Stromal cell of bone marrow (primary cell): ENCODE results near the gene PIMREG.
"Not testable (repeated sequence)": the region's sequence is repeated elsewhere in the genome, so short reads cannot be mapped to it uniquely, and the experiment has no call there.

ENCODE experiments used
- DNase-seq: peaks from one replicate; pipeline ENCODE4 v3.0.0-alpha.2; 2012; ENCODE audit warnings: low read depth

The PIMREG gene

DNA sequence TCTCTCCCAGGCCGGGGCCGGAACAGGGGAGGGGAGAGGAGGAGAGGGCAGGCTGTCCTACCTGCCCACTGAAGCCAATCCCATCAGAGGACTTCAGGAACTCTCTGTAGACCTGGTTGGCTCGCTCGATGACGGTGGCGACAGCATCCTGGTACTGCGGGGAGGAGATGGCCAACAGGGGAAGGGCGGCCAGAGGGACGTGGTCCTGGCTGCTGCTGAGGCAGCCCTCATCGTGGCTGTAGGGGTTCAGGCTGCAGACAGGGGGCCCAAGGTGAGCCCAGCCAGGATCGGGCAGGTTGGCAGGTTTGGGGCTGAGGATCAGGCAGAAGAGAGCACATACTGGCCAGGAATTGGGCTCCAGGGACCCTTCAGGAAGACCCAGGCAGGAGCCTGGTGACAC, 34.2 kb downstream of the PIMREG start:
- DNase-seq = no peak

DNA sequence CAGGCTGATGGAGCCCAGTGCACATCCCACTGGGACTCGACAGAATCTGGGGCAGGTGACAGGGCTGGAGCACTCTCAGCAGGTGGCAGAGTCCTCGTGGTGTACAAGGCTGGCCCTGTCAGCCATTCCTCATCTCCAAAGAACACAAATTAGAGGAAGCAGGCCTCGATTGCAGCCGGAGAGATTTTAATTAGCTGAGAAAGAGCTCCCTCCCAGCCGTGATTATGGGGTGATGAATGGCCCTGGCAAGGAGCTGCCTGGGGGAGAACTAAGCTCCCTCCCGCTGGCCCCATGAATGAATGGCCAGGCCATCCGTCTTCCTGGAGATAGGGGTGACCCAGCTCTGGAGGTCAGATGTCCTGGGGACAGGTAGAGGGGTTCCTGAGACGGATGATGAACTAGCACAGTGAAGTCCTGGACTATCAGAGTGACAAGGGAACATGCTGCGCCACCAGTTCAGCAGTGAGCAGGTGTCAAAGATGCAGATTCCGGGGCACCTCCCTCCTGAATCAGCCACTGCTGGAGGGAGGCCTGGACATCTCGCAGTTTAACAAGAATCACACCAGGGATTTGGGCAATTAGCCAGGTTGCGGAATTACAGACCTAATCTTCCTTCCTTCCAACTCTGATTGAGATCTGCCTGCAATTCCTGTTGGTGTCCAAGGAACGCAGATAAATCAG, 35.5 kb downstream of the PIMREG start:
- no peak for DNase-seq

DNA sequence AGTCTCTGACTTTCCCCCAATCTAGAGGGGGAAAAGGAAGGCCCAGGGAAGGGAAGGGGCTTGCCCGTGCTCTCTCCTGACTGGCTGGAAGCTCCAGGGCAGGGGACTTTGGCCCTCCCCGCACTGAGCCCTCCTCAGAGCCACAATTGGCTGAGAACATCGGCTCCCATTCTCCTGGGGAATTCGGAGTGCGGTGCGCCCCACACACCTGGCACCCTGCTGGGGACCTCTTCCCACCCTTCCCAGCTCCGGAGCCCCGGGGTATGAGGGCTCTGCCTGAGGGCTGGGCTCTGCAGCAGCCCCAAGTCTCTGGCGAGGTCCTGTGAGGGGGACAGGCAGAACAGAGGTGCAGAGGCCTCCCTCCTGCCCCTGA, 36.0 kb downstream of the PIMREG start:
- DNase-seq = no peak

DNA sequence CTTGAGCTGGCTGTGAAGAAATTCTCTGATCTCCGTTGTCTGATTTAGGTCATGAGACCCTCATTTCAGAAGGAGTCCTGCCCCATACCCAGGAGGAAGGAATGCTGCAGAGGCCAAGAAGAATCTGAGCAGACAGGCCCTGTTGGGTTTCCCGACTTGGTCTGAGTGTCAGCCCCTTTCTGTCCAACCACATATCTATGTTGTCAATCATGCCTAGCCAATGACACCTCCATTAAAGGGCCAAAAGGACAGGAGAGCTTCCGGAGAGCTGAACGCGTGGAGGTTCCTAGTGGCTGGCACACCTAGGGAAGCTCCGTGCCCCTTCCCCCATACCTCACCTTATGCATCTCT, 37.8 kb downstream of the PIMREG start:
- DNase-seq = no peak

- not testable (repeated sequence) for DNase-seq
Measured at GRCh38 chr17:6482796-6483195, 38.5 kb downstream of the PIMREG start.

DNA sequence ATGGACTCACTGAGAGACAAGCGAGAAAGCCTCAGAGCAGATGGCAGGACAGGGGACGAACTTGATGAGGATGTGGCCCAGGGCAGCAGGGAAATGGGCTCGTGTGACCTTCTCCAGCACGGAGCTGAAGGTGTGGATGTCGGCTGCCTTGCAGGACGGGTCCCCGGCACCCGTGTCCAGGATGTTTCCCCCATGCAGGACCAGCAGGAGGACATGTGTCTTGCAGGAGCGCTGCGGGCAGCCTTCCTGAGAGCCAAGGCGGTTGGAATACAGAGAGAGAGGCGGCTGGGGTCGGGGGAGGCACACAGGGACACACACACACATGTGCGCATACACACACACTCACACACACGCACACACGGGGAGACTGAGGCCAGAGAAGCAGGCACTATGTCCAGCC, 39.3 kb downstream of the PIMREG start:
- DNase-seq = no peak

DNA sequence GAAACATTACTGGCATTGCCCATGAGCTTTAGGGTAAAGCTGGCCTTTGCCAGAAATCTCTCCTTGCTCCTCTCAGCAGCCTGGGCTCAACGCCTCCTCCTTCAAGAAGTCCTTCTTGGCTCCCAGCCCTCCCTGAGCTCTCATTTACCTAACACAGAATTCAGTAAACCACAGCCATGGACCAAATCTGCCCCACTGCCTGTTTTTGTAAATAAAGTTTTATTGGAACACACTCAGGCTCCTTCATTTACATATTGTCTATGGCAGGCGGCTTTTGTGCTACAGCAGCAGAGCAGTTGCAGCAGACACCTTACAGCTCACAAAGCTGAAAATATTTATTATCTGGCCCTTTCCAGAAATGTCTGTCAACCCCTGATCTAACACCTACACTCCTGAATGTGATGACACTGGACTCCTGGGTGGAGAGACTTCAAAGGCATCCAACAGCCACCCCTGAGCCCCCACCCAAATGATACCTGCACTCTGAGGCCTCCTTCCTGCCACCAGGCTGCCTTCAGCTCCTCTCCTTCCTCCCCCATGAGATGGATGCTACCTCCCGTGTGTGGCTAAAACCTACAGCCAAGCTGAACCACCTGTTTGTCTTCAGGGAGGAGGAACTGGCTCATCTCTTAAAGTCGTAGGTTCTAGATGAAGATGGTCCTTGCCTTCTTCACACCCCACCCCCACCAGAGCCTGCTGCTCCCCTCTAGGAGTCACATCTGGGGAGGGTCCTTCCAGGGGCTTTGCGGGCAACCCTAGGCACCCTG, 41.6 kb downstream of the PIMREG start:
- no peak for DNase-seq

GRCh38 chr17:6487251-6488007, 43.2 kb downstream of the PIMREG start:
- no peak for DNase-seq

GRCh38 chr17:6488008-6488539, 43.8 kb downstream of the PIMREG start:
- DNase-seq = no peak

- DNase-seq = no peak
Measured at GRCh38 chr17:6489016-6489550, 44.8 kb downstream of the PIMREG start.

GRCh38 chr17:6491071-6491700, 46.9 kb downstream of the PIMREG start:
- DNase-seq = no peak

- DNase-seq = no peak
Measured at GRCh38 chr17:6492892-6493674, 48.8 kb downstream of the PIMREG start.

- DNase-seq = no peak
Measured at GRCh38 chr17:6494239-6494941, 50.1 kb downstream of the PIMREG start.

DNA sequence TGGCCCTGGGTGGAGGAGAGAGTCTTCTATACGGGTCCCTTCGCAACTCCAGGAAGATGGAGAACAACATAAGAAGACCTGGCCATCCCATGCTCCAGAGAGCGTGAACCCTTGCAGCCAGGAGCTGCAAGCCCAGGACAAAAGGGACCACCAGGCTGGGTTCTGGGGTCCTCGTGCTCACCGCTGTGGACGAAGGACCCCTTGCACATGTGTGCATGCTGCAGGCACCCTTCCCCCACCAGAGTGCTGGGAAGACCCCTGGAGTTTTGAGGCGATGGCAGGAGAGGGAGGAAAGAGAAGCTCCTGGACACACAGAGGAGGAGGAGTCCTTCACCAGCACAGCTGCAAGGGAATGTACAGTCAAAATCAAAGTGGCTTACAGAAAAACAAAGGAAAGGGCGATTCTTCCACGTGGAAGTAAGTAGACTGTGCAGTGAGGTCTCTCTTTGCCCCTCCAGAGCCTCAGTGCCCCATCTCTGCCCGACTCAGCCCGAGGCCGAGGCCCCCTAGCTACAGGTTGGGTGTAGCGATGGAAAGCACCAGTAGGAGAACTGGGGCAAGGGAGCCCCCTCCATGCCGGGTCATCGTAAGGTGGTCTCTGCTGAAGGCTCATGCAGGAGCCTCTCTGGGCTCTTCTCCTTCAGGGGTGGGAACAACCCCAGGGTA, 51.3 kb downstream of the PIMREG start:
- DNase-seq = no peak

DNA sequence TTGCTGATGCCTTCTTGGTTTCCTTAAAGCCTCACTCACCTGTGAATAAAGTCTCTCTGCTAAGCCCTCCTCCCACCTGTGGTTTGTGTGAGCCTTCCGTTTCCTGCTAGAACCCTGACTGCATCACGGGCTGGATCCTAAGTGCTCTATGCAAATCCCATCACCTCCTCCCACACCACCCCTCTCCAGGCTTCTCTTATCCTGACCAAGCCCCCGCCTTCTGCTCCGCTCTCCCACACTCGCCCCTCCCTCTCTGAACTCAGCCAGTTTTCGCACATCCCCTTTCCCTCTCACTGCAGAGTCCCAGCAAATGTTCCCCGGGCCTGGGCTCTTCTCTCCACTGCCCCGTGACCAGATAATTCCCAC, 51.8 kb downstream of the PIMREG start:
- DNase-seq = no peak

DNA sequence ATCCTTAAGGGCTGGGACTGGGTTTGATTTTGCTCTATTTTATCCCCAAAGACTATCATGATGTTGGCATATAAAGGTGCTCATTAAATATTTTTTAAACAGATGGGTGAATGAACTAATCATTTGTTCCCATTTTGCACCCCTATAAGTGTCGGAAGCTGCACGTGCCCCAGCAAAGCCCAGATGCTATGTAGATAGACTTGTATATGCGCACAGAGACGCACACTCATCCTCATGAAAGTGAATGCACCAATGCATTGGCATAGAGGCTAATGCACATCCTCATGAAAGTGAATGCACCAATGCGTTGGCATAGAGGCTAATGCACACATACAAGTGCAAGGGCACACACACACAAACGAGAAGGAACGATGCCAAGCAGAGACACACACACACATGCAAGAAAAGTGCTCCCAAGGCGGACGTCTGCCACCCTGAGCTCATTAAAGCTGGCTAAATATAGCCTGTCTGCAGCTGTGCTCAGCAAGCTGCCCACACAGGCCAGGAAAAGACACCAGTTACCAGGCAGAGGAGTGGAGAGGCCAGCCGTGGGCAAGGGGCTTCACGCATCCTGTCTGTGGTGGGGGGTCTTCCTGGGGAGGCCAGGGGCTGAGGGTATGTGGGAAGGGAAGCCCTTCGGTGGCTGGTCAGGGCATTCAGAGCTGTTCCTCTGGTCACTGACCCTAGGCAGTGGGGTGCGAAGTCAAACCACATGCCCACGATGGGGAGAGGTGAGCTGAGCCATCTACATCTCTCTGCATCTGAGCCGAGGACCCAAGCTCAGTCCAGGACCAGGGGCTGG, 52.6 kb downstream of the PIMREG start:
- no peak for DNase-seq

DNA sequence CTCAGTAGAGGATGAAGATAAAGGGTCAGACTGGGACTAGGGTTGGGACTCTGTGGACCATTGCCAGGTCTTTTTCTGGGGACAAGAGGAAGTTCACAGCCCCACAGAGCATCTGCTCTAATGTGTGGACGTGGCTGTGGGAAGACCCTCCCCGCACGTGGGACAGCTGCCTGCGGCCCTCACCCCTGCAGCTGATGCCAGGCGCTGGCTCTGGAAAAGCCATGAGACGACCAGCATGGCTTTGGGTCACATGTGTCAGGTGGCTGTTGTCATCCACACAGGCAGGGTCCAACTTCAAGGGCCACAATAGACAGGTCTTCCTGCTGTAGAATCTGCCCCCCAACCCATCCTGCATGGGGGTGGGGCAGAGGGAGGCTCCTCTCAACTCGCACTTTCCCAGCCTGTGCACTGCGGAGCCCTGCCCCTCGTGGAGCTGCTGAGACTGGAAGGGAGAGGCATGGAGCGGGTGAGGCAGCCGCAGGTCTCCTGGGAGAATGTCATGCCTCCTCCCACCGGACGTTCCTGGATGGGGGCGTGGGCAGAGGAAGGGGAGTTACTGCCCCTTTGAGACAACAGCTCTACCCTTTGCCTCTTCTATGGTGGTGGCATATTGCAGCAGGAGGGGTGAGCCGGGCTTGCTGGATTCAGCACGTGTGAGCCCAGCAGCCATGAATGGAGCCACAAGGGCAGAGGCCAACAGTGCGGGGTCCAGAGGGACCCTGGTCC, 53.4 kb downstream of the PIMREG start:
- no peak for DNase-seq

GRCh38 chr17:6498356-6498755, 54.1 kb downstream of the PIMREG start:
- DNase-seq = no peak
